CD4-positive, CD25-positive, alpha-beta regulatory T cell (primary cell): ENCODE measurements around the gene ARCN1. TPM values are rescaled to one million over a fixed set of nuclear protein-coding genes. Genes with fewer than 3 reads are reported as not detected.

ENCODE experiments used
- ATAC-seq, 2 donors: fragments of 150-1000 bp; cut with Tn5 transposase; one replicate each; pipeline ENCODE4 v1.10.0; 2021; ENCODE audit warnings: low read depth in 2 of 2, moderate number of reproducible peaks in 2 of 2, moderate library complexity in 1 of 2
- DNase-seq, 3 donors: peaks; one replicate each; pipeline versions ENCODE4 v3.0.0 to v3.0.0-alpha.2; 2012 to 2022; ENCODE audit warnings: mixed read lengths in 1 of 3
- H3K27ac ChIP-seq: one replicate; pipeline ENCODE4 v1.7.0; 2013; ENCODE audit warnings: mild to moderate bottlenecking, low read length; ENCODE audit not compliant: insufficient read depth, poor library complexity, severe bottlenecking
- H3K27me3 ChIP-seq: one replicate; pipeline ENCODE4 v1.7.0; 2013; ENCODE audit warnings: low read length; ENCODE audit not compliant: control insufficient read depth, insufficient read depth
- H3K36me3 ChIP-seq: one replicate; pipeline ENCODE4 v1.7.0; 2013; ENCODE audit warnings: mild to moderate bottlenecking, low read length, moderate library complexity; ENCODE audit not compliant: control insufficient read depth, insufficient read depth
- H3K4me1 ChIP-seq: 2 replicates; pipeline ENCODE4 v1.7.0; 2013; ENCODE audit warnings: mild to moderate bottlenecking, low read length; ENCODE audit not compliant: insufficient read depth, control insufficient read depth, poor library complexity, severe bottlenecking
- H3K4me3 ChIP-seq: one replicate; pipeline ENCODE4 v1.7.0; 2013; ENCODE audit warnings: low read depth, mild to moderate bottlenecking, low read length, moderate library complexity
- H3K9me3 ChIP-seq, 2 experiments: 1 replicate in 1 of 2; 2 replicates in 1 of 2; pipeline ENCODE4 v1.7.0; 2013; ENCODE audit warnings: low read length in 2 of 2, mild to moderate bottlenecking in 1 of 2, moderate library complexity in 1 of 2; ENCODE audit not compliant: control insufficient read depth in 2 of 2
- H3K27ac Mint-ChIP-seq, 3 donors: one replicate each; pipeline ENCODE4 v1.8.0; 2020 to 2022; ENCODE audit warnings: mild to moderate bottlenecking in 3 of 3, mixed read lengths in 3 of 3, moderate library complexity in 2 of 3
- H3K27me3 Mint-ChIP-seq: one replicate; pipeline ENCODE4 v1.8.0; 2022; ENCODE audit warnings: mild to moderate bottlenecking, mixed read lengths
- H3K36me3 Mint-ChIP-seq: one replicate; pipeline ENCODE4 v1.8.0; 2020; ENCODE audit warnings: mixed read lengths
- H3K4me1 Mint-ChIP-seq, 4 donors: one replicate each; pipeline ENCODE4 v1.8.0; 2020 to 2022; ENCODE audit warnings: mixed read lengths in 4 of 4, mild to moderate bottlenecking in 1 of 4
- H3K4me3 Mint-ChIP-seq, 4 donors: one replicate each; pipeline ENCODE4 v1.8.0; 2020 to 2022; ENCODE audit warnings: mild to moderate bottlenecking in 4 of 4, mixed read lengths in 4 of 4, moderate library complexity in 3 of 4
- H3K9me3 Mint-ChIP-seq, 7 donors: one replicate each; pipeline ENCODE4 v1.8.0; 2020 to 2022; ENCODE audit warnings: mixed read lengths in 7 of 7, mild to moderate bottlenecking in 3 of 7, moderate library complexity in 2 of 7
- polyA plus RNA-seq, 4 donors: library from polyadenylated mRNA; unstranded; fragments of 300-500 nt; fragmentation: Illumina TruSeq; gene quantifications; one replicate each; pipeline ENCODE4 v1.2.3, GENCODE V29; 2021
- total RNA-seq: library from RNA; stranded (reverse); gene quantifications from one replicate; pipeline ENCODE4 v1.2.3, GENCODE V29; 2022

The ARCN1 gene
- 76.6 TPM for total RNA-seq
- polyA plus RNA-seq, result 100 to 1,000 TPM; 131 to 169 (median 153) TPM

DNA sequence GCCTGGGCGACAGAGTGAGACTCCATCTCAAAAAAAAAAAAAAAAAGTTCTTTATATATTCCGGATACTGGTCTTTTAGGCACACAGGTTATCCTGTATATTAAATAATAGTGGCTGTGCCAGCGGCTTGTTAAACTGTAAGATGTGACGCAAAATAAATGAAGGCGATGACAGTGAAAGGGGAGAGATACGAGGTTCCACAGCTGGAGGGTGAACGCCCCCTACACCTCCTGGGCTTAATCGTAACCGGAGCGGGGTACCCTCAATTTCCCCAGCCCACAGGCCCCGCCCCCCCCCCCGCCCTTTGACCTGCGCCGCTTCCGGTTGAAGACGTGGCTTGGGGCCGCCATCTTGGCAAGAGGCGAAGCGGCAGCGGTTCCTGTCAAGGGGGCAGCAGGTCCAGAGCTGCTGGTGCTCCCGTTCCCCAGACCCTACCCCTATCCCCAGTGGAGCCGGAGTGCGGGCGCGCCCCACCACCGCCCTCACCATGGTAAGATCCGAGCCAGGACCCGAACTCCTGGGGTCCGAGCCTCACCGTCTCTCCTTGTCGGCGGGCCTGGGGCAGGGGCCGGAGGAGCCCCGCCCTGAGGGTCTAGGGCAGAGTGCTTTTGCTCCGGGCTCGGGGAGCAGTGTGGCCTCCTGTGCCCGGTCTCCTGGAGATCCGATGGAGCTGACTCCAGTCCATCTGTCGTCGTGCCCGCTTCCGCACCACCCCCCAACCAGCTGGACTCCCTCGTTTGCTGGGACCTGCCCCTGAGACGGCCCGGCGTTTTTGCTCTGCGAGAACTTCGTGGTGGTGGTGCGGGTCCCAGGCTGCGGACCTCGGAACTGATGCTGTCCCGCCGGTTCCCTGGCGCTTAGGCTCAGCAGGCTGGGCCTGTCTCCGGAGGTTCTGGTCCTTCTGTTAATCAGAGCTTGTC, at the start of gene ARCN1:
Gene ARCN1, plus strand, starts transcription at position 349 of the 920 bp plus-strand sequence. Its CDS starts 139 bp downstream, at position 488.
- H3K4me3 ChIP-seq, result peak within 1 kb of the TSS; percentile 89
- peaks cover 5% of the 10 kb centered on the region for H3K27me3 Mint-ChIP-seq
- no peaks in the 10 kb centered on the region for H3K36me3 Mint-ChIP-seq
- H3K36me3 ChIP-seq, result peaks cover 6% of the 10 kb centered on the region
- no peaks in the 10 kb centered on the region for H3K27me3 ChIP-seq
- peak; percentile 74 to 89 (median 81) for DNase-seq
- H3K4me1 Mint-ChIP-seq, result peaks cover 32 to 56% (median 41%) of the 10 kb centered on the region in 4 donors
- no peaks in the 10 kb centered on the region for H3K9me3 ChIP-seq
- H3K27ac Mint-ChIP-seq, result peak within 1 kb of the TSS; percentile 94 to 98 (median 96)
- H3K4me3 Mint-ChIP-seq, result peak within 1 kb of the TSS; percentile 94 to 97 (median 96)
- ATAC-seq, result peak; percentile 82
- peak within 1 kb of the TSS; percentile 96 for H3K27ac ChIP-seq
- H3K4me1 ChIP-seq, result peaks cover 42% of the 10 kb centered on the region
- no peaks in the 10 kb centered on the region for H3K9me3 Mint-ChIP-seq

DNA sequence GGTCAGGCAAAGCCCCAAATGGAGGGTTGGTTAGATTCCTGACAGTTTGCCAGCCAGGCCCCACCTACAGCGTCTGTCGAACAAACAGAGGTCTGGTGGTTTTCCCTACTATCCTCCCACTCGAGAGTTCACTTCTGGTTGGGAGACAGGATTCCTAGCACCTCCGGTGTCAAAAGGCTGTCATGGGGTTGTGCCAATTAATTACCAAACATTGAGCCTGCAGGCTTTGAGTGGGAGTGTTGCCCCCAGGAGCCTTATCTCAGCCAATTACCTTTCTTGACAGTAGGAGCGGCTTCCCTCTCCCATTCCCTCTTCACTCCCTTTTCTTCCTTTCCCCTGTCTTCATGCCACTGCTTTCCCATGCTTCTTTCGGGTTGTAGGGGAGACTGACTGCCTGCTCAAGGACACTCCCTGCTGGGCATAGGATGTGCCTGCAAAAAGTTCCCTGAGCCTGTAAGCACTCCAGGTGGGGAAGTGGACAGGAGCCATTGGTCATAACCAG, 49.6 kb upstream of the ARCN1 start:
- Mint-ChIP-seq H3K27me3 (no peaks in the 10 kb centered on the region), H3K36me3 (peaks cover 32% of the 10 kb centered on the region), H3K27ac (no peak overlapping the region), H3K4me3 (no peak overlapping the region), H3K4me1 (peaks cover 0 to 20% (median 11%) of the 10 kb centered on the region in 4 donors), H3K9me3 (no peaks in the 10 kb centered on the region)
- Histone ChIP-seq H3K36me3 (peaks cover 65% of the 10 kb centered on the region), H3K4me3 (no peak overlapping the region), H3K27ac (no peak overlapping the region), H3K27me3 (no peaks in the 10 kb centered on the region), H3K9me3 (no peaks in the 10 kb centered on the region), H3K4me1 (no peaks in the 10 kb centered on the region)
- no peak for ATAC-seq
- DNase-seq, result no peak

DNA sequence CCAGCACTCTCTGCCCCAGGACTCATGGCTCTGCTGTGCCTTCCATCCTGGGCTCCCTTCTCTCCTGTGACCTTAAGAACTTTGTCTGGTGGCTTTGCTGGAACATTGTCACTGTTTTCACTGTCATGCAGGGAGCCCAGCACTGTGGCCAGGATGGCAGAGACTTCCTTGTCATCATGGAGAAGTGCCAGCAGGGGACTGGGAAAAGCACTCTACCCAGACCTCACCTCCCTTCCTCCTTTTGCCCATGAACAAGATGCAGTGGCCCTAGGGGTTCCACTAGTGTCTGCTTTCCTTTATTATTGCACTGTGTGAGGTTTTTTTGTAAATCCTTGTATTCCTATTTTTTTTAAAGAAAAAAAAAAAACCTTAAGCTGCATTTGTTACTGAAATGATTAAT, 47.9 kb upstream of the ARCN1 start:
- Histone ChIP-seq H3K4me1 (peaks cover 5% of the 10 kb centered on the region), H3K27ac (no peak overlapping the region), H3K4me3 (no peak overlapping the region), H3K9me3 (no peaks in the 10 kb centered on the region), H3K36me3 (peaks cover 55% of the 10 kb centered on the region), H3K27me3 (no peaks in the 10 kb centered on the region)
- H3K27me3 Mint-ChIP-seq, result no peaks in the 10 kb centered on the region
- DNase-seq, result no peak
- peak overlapping the region in 2 of 3 donors; percentile 20 to 31 for H3K27ac Mint-ChIP-seq
- no peak for ATAC-seq
- H3K36me3 Mint-ChIP-seq, result peaks cover 29% of the 10 kb centered on the region
- peaks cover 0 to 31% (median 21%) of the 10 kb centered on the region in 4 donors for H3K4me1 Mint-ChIP-seq
- H3K4me3 Mint-ChIP-seq, result no peak overlapping the region
- no peaks in the 10 kb centered on the region for H3K9me3 Mint-ChIP-seq

DNA sequence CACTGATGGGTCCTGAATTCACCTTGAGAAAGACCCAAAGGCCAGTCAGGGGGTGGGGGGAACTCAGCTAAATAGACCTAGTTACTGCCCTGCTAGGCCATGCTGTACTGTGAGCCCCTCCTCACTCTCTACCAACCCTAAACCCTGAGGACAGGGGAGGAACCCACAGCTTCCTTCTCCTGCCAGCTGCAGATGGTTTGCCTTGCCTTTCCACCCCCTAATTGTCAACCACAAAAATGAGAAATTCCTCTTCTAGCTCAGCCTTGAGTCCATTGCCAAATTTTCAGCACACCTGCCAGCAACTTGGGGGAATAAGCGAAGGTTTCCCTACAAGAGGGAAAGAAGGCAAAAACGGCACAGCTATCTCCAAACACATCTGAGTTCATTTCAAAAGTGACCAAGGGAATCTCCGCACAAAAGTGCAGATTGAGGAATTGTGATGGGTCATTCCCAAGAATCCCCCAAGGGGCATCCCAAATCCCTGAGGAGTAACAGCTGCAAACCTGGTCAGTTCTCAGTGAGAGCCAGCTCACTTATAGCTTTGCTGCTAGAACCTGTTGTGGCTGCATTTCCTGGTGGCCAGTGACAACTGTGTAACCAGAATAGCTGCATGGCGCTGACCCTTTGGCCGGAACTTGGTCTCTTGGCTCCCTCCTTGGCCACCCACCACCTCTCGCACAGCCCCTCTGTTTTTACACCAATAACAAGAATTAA, 47.3 kb upstream of the ARCN1 start:
- ATAC-seq (no peak), DNase-seq (no peak)
- H3K9me3 Mint-ChIP-seq, result no peaks in the 10 kb centered on the region
- H3K27me3 ChIP-seq, result no peaks in the 10 kb centered on the region
- H3K36me3 ChIP-seq, result peaks cover 49% of the 10 kb centered on the region
- H3K4me3 ChIP-seq, result no peak overlapping the region
- peak overlapping the region; percentile 20 to 88 (median 62) for H3K27ac Mint-ChIP-seq
- H3K4me1 Mint-ChIP-seq, result peaks cover 4 to 37% (median 26%) of the 10 kb centered on the region in 4 donors
- H3K4me3 Mint-ChIP-seq, result no peak overlapping the region
- H3K4me1 ChIP-seq, result peaks cover 10% of the 10 kb centered on the region
- H3K36me3 Mint-ChIP-seq, result peaks cover 23% of the 10 kb centered on the region
- H3K27ac ChIP-seq, result no peak overlapping the region
- H3K27me3 Mint-ChIP-seq, result no peaks in the 10 kb centered on the region
- no peaks in the 10 kb centered on the region for H3K9me3 ChIP-seq

DNA sequence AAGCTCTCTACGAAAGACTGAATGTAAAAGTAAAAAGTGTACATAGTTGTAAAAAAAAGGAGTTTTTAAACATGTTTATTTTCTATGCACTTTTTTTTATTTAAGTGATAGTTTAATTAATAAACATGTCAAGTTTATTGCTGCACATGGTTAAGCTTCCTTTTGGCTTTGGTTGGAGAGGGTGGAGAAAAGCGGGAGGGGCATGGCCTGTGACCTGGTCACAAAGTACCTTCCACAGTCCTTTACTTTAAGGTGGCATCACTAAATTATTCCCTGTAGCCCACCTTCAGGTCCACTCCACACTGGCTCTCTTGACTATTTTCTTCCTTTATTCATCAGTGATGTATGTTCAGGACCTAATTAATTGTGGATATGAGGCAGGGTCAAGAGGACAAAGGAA, 45.5 kb upstream of the ARCN1 start:
- Histone ChIP-seq H3K27ac (no peak overlapping the region), H3K27me3 (no peaks in the 10 kb centered on the region), H3K4me1 (peaks cover 23% of the 10 kb centered on the region), H3K4me3 (no peak overlapping the region), H3K9me3 (no peaks in the 10 kb centered on the region), H3K36me3 (peaks cover 33% of the 10 kb centered on the region)
- H3K27ac Mint-ChIP-seq, result peak overlapping the region in 2 of 3 donors; percentile 46 to 48
- H3K36me3 Mint-ChIP-seq, result peaks cover 12% of the 10 kb centered on the region
- H3K4me3 Mint-ChIP-seq, result no peak overlapping the region
- DNase-seq (no peak), ATAC-seq (no peak)
- peaks cover 8 to 47% (median 29%) of the 10 kb centered on the region in 4 donors for H3K4me1 Mint-ChIP-seq
- no peaks in the 10 kb centered on the region for H3K27me3 Mint-ChIP-seq
- no peaks in the 10 kb centered on the region for H3K9me3 Mint-ChIP-seq

DNA sequence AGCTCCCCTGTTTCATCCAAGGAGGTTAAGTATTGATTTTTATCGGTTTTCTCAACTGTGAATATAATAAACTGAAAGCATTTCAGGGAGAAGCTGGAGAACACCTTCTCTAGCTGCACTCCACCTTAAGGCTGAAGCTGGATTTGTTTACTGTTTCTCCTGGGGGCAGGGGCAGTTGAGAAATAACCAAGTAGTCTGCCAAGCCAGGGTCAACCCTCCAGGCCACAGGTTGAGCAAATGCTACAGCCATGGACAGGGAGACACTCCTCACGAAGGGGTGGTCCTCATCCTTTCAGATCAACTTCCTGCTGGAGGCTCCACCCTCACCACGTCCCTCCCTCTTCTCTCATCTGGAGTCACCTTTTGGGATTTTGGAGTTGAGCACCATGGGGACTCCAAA, 45.1 kb upstream of the ARCN1 start, which contains the start of gene TTC36:
Gene TTC36, plus strand, starts transcription at position 366 of the 400 bp plus-strand sequence. Its CDS starts 21 bp downstream, at position 387.
- H3K27ac ChIP-seq, result no peak within 1 kb of the TSS
- H3K27me3 ChIP-seq, result no peaks in the 10 kb centered on the region
- Mint-ChIP-seq H3K27me3 (no peaks in the 10 kb centered on the region), H3K36me3 (peaks cover 8% of the 10 kb centered on the region), H3K4me1 (peaks cover 8 to 51% (median 30%) of the 10 kb centered on the region in 4 donors), H3K9me3 (no peaks in the 10 kb centered on the region), H3K27ac (peak within 1 kb of the TSS; percentile 47 to 62 (median 48)), H3K4me3 (peak within 1 kb of the TSS in 3 of 4 donors; percentile 59 to 71 (median 64))
- no peaks in the 10 kb centered on the region for H3K9me3 ChIP-seq
- peaks cover 26% of the 10 kb centered on the region for H3K4me1 ChIP-seq
- H3K4me3 ChIP-seq, result no peak within 1 kb of the TSS
- no peak for ATAC-seq
- no peak for DNase-seq
- H3K36me3 ChIP-seq, result peaks cover 29% of the 10 kb centered on the region

DNA sequence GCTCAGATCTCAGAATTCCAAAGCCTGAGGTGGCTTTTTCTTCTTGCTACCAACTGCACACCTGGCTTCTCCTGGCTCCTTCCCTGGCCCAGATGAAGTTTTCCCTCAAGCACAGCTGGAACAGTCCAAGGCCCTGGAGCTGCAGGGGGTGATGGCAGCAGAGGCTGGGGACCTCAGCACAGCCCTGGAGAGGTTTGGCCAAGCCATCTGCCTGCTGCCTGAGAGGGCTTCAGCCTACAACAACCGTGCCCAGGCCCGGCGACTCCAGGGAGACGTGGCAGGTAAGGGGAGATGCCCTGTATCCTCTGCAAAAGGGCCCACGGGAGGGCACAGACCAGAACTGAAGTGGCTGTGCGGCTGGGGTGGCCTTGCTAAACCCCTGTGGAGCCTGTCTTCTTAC, 43.7 kb upstream of the ARCN1 start:
- H3K9me3 Mint-ChIP-seq, result no peaks in the 10 kb centered on the region
- H3K27me3 ChIP-seq, result no peaks in the 10 kb centered on the region
- H3K27me3 Mint-ChIP-seq, result no peaks in the 10 kb centered on the region
- H3K9me3 ChIP-seq, result no peaks in the 10 kb centered on the region
- H3K4me3 Mint-ChIP-seq, result peak overlapping the region in 2 of 4 donors; percentile 7 to 95
- ATAC-seq (no peak), DNase-seq (no peak)
- H3K36me3 Mint-ChIP-seq, result peaks cover 10% of the 10 kb centered on the region
- H3K27ac Mint-ChIP-seq, result peak overlapping the region in 1 of 3 donors; percentile 83
- no peak overlapping the region for H3K4me3 ChIP-seq
- H3K4me1 Mint-ChIP-seq, result peaks cover 8 to 54% (median 32%) of the 10 kb centered on the region in 4 donors
- H3K36me3 ChIP-seq, result peaks cover 15% of the 10 kb centered on the region
- peaks cover 26% of the 10 kb centered on the region for H3K4me1 ChIP-seq
- H3K27ac ChIP-seq, result no peak overlapping the region
